Measurements from ENCODE around the gene CEP350. TPM values are rescaled to one million over a fixed set of nuclear protein-coding genes. Genes with fewer than 3 reads are reported as not detected.

The CEP350 gene
- total and polyA plus RNA-seq, 7 experiments from 2014 or later, result 39.1 to 90.1 (median 64.0) TPM

GRCh38 chr1:180141381-180141934 is 186.8 kb downstream of the CEP350 start:
- H3K36me3 ChIP-seq (ENCODE audit: control insufficient read depth in 2 of 3, insufficient read depth in 3 of 3, low read length in 3 of 3), result no peaks in the 10 kb centered on the region
- Mint-ChIP-seq H3K27me3 (peaks cover 0 to 27% (median 6%) of the 10 kb centered on the region in 5 donors), H3K4me1 (no peaks in the 10 kb centered on the region), H3K27ac (no peak overlapping the region), H3K4me3 (no peak overlapping the region), H3K9me3 (peaks cover 0 to 9% (median 8%) of the 10 kb centered on the region in 11 donors), H3K36me3 (peaks cover 0 to 8% (median 0%) of the 10 kb centered on the region in 5 donors)
- ChIA-PET CTCF (no interaction called here), POLR2A (no interaction called here)
- ATAC-seq, result no peak
- no peaks in the 10 kb centered on the region for H3K9me3 ChIP-seq (ENCODE audit: control insufficient read depth in 2 of 3, low read length in 3 of 3)
- H3K27ac ChIP-seq (ENCODE audit: low read depth, low read length), result no peak overlapping the region
- H3K4me1 ChIP-seq (ENCODE audit: control insufficient read depth in 2 of 2, insufficient read depth in 2 of 2, low read length in 2 of 2), result no peaks in the 10 kb centered on the region
- no peak for DNase-seq
- no peak overlapping the region for H3K4me3 ChIP-seq (ENCODE audit: low read length)
- peaks cover 0 to 4% of the 10 kb centered on the region in 2 donors for H3K27me3 ChIP-seq (ENCODE audit: control insufficient read depth in 2 of 2, insufficient read depth in 2 of 2, low read length in 2 of 2)
- intact Hi-C loops (cut with micrococcal nuclease), result no loop called here

- no peaks in the 10 kb centered on the region for H3K36me3 ChIP-seq (ENCODE audit: control insufficient read depth in 2 of 3, insufficient read depth in 3 of 3, low read length in 3 of 3)
- H3K4me1 ChIP-seq (ENCODE audit: control insufficient read depth in 2 of 2, insufficient read depth in 2 of 2, low read length in 2 of 2), result no peaks in the 10 kb centered on the region
- H3K4me1 Mint-ChIP-seq, result no peaks in the 10 kb centered on the region
- H3K27ac Mint-ChIP-seq, result no peak overlapping the region
- ATAC-seq (no peak), DNase-seq (no peak)
- intact Hi-C loops (cut with micrococcal nuclease), result no loop called here
- peaks cover 0 to 1% (median 0%) of the 10 kb centered on the region in 11 donors for H3K9me3 Mint-ChIP-seq
- H3K27me3 ChIP-seq (ENCODE audit: control insufficient read depth in 2 of 2, insufficient read depth in 2 of 2, low read length in 2 of 2), result peaks cover 0 to 4% of the 10 kb centered on the region in 2 donors
- no peak overlapping the region for H3K27ac ChIP-seq (ENCODE audit: low read depth, low read length)
- ChIA-PET POLR2A (no interaction called here), CTCF (no interaction called here)
- H3K4me3 ChIP-seq (ENCODE audit: low read length), result no peak overlapping the region
- no peaks in the 10 kb centered on the region for H3K36me3 Mint-ChIP-seq
- peaks cover 0 to 16% (median 0%) of the 10 kb centered on the region in 5 donors for H3K27me3 Mint-ChIP-seq
- H3K9me3 ChIP-seq (ENCODE audit: control insufficient read depth in 2 of 3, low read length in 3 of 3), result no peaks in the 10 kb centered on the region
- H3K4me3 Mint-ChIP-seq, result no peak overlapping the region
Observed at GRCh38 chr1:180143359-180143758, 188.7 kb downstream of the CEP350 start.

- Mint-ChIP-seq H3K36me3 (no peaks in the 10 kb centered on the region), H3K27ac (peak overlapping the region in 1 of 9 donors; percentile 12), H3K4me3 (no peak overlapping the region), H3K4me1 (no peaks in the 10 kb centered on the region), H3K9me3 (peaks cover 0 to 1% (median 0%) of the 10 kb centered on the region in 11 donors), H3K27me3 (peaks cover 0 to 16% (median 0%) of the 10 kb centered on the region in 5 donors)
- Histone ChIP-seq H3K27ac (ENCODE audit: low read depth, low read length) (no peak overlapping the region), H3K4me3 (ENCODE audit: low read length) (no peak overlapping the region), H3K36me3 (ENCODE audit: control insufficient read depth in 2 of 3, insufficient read depth in 3 of 3, low read length in 3 of 3) (no peaks in the 10 kb centered on the region), H3K27me3 (ENCODE audit: control insufficient read depth in 2 of 2, insufficient read depth in 2 of 2, low read length in 2 of 2) (peaks cover 0 to 4% of the 10 kb centered on the region in 2 donors), H3K9me3 (ENCODE audit: control insufficient read depth in 2 of 3, low read length in 3 of 3) (no peaks in the 10 kb centered on the region), H3K4me1 (ENCODE audit: control insufficient read depth in 2 of 2, insufficient read depth in 2 of 2, low read length in 2 of 2) (no peaks in the 10 kb centered on the region)
- no peak for ATAC-seq
- no peak for DNase-seq
- intact Hi-C loops (cut with micrococcal nuclease), result no loop called here
- ChIA-PET POLR2A (interaction anchor here (2.1 kb wide), 1 partner anchor 10 kb away, joined by 6 read pairs; the partner anchor contains the start of gene QSOX1), CTCF (no interaction called here)
Observed at GRCh38 chr1:180144659-180145357, 190.2 kb downstream of the CEP350 start.

GRCh38 chr1:180145446-180145845 is 190.8 kb downstream of the CEP350 start:
- intact Hi-C loops (cut with micrococcal nuclease), result no loop called here
- DNase-seq, result no peak
- Mint-ChIP-seq H3K27ac (peak overlapping the region in 1 of 9 donors; percentile 12), H3K36me3 (no peaks in the 10 kb centered on the region), H3K9me3 (peaks cover 0 to 1% (median 0%) of the 10 kb centered on the region in 11 donors), H3K4me1 (no peaks in the 10 kb centered on the region), H3K27me3 (peaks cover 0 to 16% (median 0%) of the 10 kb centered on the region in 5 donors), H3K4me3 (no peak overlapping the region)
- Histone ChIP-seq H3K27me3 (ENCODE audit: control insufficient read depth in 2 of 2, insufficient read depth in 2 of 2, low read length in 2 of 2) (peaks cover 0 to 4% of the 10 kb centered on the region in 2 donors), H3K27ac (ENCODE audit: low read depth, low read length) (no peak overlapping the region), H3K36me3 (ENCODE audit: control insufficient read depth in 2 of 3, insufficient read depth in 3 of 3, low read length in 3 of 3) (no peaks in the 10 kb centered on the region), H3K4me3 (ENCODE audit: low read length) (no peak overlapping the region), H3K9me3 (ENCODE audit: control insufficient read depth in 2 of 3, low read length in 3 of 3) (no peaks in the 10 kb centered on the region), H3K4me1 (ENCODE audit: control insufficient read depth in 2 of 2, insufficient read depth in 2 of 2, low read length in 2 of 2) (no peaks in the 10 kb centered on the region)
- CTCF ChIA-PET, result no interaction called here
- POLR2A ChIA-PET, result interaction anchor here (2.1 kb wide), 1 partner anchor 9 kb away, joined by 6 read pairs; the partner anchor contains the start of gene QSOX1
- ATAC-seq, result no peak

GRCh38 chr1:180150982-180151381 is 196.4 kb downstream of the CEP350 start:
- Mint-ChIP-seq H3K27me3 (peaks cover 0 to 3% (median 0%) of the 10 kb centered on the region in 5 donors), H3K27ac (no peak overlapping the region), H3K9me3 (peaks cover 0 to 2% (median 0%) of the 10 kb centered on the region in 11 donors), H3K36me3 (no peaks in the 10 kb centered on the region), H3K4me3 (no peak overlapping the region), H3K4me1 (peaks cover 7 to 18% (median 13%) of the 10 kb centered on the region in 7 donors)
- ATAC-seq (no peak), DNase-seq (no peak)
- ChIA-PET POLR2A (no interaction called here), CTCF (no interaction called here)
- Histone ChIP-seq H3K27ac (ENCODE audit: low read depth, low read length) (no peak overlapping the region), H3K9me3 (ENCODE audit: control insufficient read depth in 2 of 3, low read length in 3 of 3) (no peaks in the 10 kb centered on the region), H3K36me3 (ENCODE audit: control insufficient read depth in 2 of 3, insufficient read depth in 3 of 3, low read length in 3 of 3) (peaks cover 0 to 3% (median 0%) of the 10 kb centered on the region in 3 experiments), H3K4me3 (ENCODE audit: low read length) (no peak overlapping the region), H3K4me1 (ENCODE audit: control insufficient read depth in 2 of 2, insufficient read depth in 2 of 2, low read length in 2 of 2) (peaks cover 7 to 11% of the 10 kb centered on the region in 2 donors), H3K27me3 (ENCODE audit: control insufficient read depth in 2 of 2, insufficient read depth in 2 of 2, low read length in 2 of 2) (no peaks in the 10 kb centered on the region)
- intact Hi-C loops (cut with micrococcal nuclease), result loop anchor here (5.0 to 10.0 kb wide), 10 partner anchors 76 to 1874 kb away; partner anchors contain the start of genes AXDND1 (in 2 of the 2), FAM20B (in 2 of the 2), XPR1 (in 2 of the 2) and SOAT1 (in 1 of the 2)

- intact Hi-C loops (cut with micrococcal nuclease), result loop anchor here (5.0 to 10.0 kb wide), 10 partner anchors 76 to 1873 kb away; partner anchors contain the start of genes AXDND1 (in 2 of the 2), FAM20B (in 2 of the 2), XPR1 (in 2 of the 2) and SOAT1 (in 1 of the 2)
- no peak for ATAC-seq
- no peak overlapping the region for H3K4me3 Mint-ChIP-seq
- H3K27me3 Mint-ChIP-seq, result no peaks in the 10 kb centered on the region
- Histone ChIP-seq H3K9me3 (ENCODE audit: control insufficient read depth in 2 of 3, low read length in 3 of 3) (no peaks in the 10 kb centered on the region), H3K27me3 (ENCODE audit: control insufficient read depth in 2 of 2, insufficient read depth in 2 of 2, low read length in 2 of 2) (no peaks in the 10 kb centered on the region), H3K36me3 (ENCODE audit: control insufficient read depth in 2 of 3, insufficient read depth in 3 of 3, low read length in 3 of 3) (peaks cover 0 to 3% (median 0%) of the 10 kb centered on the region in 3 experiments), H3K4me3 (ENCODE audit: low read length) (no peak overlapping the region), H3K4me1 (ENCODE audit: control insufficient read depth in 2 of 2, insufficient read depth in 2 of 2, low read length in 2 of 2) (peaks cover 7 to 16% of the 10 kb centered on the region in 2 donors), H3K27ac (ENCODE audit: low read depth, low read length) (no peak overlapping the region)
- H3K36me3 Mint-ChIP-seq, result no peaks in the 10 kb centered on the region
- CTCF ChIA-PET, result no interaction called here
- no peak overlapping the region for H3K27ac Mint-ChIP-seq
- POLR2A ChIA-PET, result no interaction called here
- H3K9me3 Mint-ChIP-seq, result peaks cover 0 to 2% (median 0%) of the 10 kb centered on the region in 11 donors
- peaks cover 12 to 23% (median 18%) of the 10 kb centered on the region in 7 donors for H3K4me1 Mint-ChIP-seq
- DNase-seq, result no peak
Observed at GRCh38 chr1:180151508-180151907, 196.9 kb downstream of the CEP350 start.

All from naive thymus-derived CD4-positive, alpha-beta T cell (primary cell).